ENCODE results near the gene PYY.

DNA sequence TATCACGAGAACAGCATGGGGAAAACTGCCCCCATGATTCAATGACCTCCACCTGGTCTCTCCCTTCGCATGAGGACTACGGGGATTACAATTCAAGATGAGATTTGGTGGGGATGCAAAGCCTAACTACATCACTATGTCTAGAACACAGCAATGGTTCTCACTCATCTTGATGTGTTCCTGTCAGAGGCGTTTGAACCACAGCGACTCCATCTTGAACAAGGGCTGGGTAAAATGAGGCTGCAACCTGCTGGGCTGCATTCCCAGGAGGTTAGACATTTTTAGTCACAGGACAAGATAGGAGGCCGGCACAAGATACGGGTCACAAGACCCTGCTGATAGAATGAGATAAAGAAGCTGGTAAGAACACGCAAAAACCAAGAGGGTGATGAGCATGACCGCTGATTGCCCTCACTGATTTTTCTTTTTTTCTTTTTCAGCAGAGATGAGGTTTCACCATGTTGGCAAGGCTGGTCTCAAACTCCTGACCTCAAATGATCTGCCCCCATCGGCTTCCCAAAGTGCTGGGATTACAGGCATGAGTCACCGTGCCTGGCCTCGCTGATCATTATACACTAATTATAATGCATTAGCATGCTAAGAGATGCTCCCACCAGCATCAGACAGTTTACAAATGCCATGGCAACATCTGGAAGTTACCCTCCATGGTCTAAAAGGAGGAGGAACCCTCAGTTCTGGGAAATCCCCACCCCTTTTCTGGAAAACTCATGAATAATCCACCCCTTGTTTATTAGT, 8.5 kb downstream of the PYY start:
- TF ChIP-seq, protein P1, sequence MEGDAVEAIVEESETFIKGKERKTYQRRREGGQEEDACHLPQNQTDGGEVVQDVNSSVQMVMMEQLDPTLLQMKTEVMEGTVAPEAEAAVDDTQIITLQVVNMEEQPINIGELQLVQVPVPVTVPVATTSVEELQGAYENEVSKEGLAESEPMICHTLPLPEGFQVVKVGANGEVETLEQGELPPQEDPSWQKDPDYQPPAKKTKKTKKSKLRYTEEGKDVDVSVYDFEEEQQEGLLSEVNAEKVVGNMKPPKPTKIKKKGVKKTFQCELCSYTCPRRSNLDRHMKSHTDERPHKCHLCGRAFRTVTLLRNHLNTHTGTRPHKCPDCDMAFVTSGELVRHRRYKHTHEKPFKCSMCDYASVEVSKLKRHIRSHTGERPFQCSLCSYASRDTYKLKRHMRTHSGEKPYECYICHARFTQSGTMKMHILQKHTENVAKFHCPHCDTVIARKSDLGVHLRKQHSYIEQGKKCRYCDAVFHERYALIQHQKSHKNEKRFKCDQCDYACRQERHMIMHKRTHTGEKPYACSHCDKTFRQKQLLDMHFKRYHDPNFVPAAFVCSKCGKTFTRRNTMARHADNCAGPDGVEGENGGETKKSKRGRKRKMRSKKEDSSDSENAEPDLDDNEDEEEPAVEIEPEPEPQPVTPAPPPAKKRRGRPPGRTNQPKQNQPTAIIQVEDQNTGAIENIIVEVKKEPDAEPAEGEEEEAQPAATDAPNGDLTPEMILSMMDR (IDR thresholded peaks at IDR 0.05; ENCODE audit: low read length), result no peak
- TF ChIP-seq EZH2 (optimal IDR thresholded peaks at IDR 0.05; ENCODE audit: low read depth, low read length), result no peak
